ENCODE measurements around the gene FAP.

DNA sequence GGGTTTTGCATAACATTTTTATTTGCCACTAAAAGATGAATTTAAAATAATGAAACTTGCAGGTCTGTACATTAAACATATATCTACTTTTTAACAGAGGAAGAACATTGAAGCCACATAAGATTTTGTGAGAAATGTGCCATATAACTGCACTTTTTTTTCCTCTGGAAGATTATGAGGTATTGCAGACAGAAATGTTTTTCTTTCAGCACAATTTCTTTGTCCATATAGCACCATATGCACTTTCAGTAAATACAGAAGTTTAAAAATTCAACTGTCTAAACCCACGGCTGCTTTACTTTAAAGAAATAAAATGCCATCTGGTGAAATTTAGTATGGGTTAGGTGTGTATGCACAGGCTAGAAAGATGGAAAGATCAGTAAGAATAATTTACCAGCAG is 470 bp upstream of the FAP start:
- TF ChIP-seq CTCF (IDR thresholded peaks at IDR 0.05; ENCODE audit: low read depth, low read length) (no peak), POLR2A (IDR thresholded peaks at IDR 0.05; ENCODE audit: extremely low read depth, insufficient read length) (no peak), MYC (IDR thresholded peaks at IDR 0.05; ENCODE audit: low read depth, low read length) (no peak)

Measured in NB4 (cell line).